GM12874 (cell line): ENCODE data around the gene PDE4D.

Source experiments
- TF ChIP-seq, protein P1 (sequence below): IDR thresholded peaks from 2 replicates; pipeline ENCODE4 v1.5.1; 2011; ENCODE audit warnings: low read depth, mild to moderate bottlenecking, control low read depth, low read length, moderate library complexity; ENCODE audit not compliant: insufficient read depth

PDE4D gene

DNA sequence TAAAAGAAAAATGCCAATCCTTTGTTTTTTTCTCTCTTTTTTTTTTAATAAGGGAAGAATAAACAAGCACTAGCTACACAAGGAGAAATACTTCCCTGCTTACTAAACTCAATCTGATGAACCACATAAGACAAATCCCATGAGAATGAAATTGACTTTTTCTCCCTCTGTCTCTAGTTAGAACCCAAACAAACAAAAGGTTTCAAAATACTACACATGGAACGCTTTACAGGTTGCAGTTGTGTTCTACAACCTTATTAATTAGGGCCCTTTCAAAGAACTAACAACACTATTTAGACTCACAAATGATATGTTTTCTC lies 124.5 kb downstream of the PDE4D start:
- TF ChIP-seq, protein P1, sequence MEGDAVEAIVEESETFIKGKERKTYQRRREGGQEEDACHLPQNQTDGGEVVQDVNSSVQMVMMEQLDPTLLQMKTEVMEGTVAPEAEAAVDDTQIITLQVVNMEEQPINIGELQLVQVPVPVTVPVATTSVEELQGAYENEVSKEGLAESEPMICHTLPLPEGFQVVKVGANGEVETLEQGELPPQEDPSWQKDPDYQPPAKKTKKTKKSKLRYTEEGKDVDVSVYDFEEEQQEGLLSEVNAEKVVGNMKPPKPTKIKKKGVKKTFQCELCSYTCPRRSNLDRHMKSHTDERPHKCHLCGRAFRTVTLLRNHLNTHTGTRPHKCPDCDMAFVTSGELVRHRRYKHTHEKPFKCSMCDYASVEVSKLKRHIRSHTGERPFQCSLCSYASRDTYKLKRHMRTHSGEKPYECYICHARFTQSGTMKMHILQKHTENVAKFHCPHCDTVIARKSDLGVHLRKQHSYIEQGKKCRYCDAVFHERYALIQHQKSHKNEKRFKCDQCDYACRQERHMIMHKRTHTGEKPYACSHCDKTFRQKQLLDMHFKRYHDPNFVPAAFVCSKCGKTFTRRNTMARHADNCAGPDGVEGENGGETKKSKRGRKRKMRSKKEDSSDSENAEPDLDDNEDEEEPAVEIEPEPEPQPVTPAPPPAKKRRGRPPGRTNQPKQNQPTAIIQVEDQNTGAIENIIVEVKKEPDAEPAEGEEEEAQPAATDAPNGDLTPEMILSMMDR, result no peak

DNA sequence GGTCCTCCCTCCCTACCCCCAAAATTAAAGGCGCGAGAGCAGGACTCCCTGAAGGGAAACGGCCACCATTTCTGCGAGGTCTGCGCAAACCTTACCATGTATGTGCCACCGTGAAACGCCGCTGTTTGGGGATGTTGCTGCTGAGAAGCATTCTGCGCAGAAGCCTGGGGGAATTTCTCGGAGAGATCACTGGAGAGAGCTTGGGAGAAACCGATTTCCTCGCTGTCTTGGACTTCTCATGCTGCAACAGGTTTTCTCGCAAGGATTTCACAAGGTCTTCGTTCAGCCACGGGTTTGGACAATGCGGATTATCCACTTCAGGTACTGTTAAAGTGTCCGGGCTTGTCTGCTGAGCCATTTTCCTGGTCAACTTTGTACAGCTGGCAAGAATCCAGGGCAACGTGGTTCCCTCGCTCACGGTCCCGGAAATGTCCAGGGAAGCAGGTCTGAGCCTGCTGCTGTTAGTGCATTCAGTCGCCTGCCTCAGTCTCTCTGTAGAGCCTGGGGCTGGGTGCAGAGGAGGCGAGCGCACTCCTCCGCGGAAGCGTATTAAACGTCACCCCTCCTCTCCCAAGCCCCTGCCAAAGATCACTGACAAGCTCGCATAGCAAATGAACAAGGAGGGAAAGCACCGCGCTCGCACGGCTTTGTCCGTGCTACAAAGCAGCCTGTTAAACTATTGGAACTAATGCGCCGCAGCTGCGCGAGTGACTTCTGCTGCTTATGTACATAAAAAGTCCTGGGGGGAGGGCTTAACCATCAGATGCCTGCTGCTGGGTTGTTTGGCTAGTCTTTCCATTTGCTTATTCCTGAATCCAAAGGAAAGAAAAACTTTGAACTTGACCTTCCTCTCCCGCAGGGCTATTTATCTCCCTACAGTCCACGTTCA lies 125.1 kb downstream of the PDE4D start:
- TF ChIP-seq, protein P1, result no peak

DNA sequence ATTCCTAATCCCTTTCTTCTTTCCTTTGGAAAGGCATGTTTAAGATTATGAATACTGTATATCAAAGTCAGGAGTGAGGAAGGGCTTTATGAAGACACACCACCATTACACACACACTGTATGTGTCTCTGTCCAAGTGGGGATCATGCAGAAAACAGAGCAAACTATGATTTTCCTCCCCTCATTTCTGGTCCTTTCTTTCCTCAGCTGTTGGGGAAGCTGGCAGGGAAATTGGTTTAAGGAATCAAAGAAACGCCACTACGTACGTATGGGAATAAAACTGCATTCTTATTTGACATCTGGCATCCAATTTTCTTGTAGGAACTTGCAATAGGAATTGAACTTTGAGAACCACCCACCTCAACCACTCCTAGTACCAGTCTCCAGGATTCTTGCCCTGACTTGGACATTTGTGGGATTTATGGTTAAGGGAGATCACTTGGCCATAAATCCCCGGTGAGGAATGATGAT lies 125.8 kb downstream of the PDE4D start:
- TF ChIP-seq, protein P1, result no peak

DNA sequence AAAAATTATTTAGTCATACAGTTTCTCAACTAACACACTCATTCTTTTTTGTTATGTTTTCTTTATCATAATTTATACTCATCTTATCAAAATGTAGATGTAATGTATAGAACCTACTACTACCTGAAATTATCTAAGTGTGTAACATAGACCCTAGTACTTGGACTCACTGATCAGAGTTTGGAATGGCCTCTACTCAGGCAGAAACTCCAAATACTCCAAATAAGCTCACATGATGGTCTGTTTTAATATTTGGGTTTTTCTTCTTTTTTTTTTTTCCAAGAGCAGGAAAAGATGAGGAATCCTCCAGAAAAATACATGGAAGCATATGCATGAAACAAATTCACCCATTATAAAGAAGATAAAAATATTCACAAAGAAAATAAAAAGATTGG lies 126.3 kb downstream of the PDE4D start:
- TF ChIP-seq, protein P1, result no peak

DNA sequence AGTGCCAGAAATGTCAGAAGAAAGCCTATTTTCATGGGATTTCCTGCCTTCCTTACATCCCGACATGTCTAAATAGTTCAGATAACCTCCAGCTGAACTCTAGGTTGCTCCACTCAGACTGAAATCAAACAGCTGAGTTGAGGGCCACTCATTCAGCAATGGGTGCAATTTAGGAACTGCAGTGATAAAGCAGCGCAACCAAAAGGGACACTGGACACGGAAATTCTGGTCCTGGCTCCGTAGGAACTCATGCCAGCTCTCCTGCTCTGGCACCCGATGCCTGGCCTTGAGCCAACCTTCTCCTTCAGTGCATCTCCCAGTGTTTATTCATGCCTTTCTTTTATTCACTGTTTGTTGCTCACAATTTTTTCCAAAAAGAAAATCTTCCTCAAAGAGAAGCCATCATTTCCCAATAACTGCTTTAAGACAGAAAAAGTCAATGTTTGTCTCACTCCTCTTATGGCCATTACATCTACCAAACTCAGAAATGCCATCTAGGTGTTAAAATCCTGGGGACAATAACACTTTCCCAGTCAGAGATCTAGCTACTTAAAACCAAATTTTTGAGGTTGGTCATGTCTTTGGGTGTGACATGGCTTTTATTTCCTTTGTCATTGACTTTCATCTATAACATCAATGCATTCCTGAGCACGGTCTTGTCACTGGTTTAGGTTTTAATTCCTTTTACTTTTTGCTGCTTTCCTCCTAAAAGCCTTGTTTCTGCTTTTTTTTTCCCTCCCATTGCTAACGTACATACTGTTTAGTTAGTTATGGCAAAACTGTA lies 126.9 kb downstream of the PDE4D start:
- TF ChIP-seq, protein P1, result no peak

DNA sequence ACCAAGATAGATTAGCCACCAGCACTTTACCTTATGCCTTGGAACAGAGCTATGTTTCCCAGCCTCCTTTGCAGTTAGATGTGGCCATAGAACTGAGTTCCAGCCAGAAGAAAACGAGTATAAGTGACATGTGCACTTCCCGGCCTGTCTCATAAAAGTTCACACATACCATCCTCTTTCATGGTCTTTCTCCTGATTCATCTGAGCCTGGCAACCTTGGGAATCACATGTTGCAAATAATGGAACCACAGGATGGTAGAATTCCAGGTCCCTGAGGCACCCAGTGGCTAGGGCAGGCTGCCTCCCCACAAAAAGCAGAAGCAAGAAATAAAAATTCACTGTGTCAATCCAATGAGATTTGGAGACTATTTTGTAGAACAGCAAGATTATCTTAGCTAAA lies 128.1 kb downstream of the PDE4D start:
- TF ChIP-seq, protein P1, result no peak

DNA sequence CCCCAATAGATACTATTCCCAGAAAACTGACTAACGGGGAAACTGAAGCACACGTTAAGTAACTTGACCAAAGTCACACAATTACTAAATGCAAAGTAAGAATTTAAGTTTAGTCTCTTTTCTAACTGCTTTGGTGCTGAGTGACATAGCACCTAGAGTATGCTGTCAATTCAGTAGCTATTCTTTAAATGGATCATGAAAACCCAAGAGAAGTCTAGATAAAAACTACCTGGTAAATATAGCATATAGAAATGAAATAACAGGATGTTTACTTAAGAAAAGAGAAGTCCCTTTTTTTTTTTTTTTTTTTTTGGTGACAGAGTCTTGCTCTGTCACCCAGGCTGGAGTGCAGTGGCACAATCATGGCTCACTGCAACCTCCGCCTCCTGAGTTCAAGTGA lies 129.2 kb downstream of the PDE4D start:
- TF ChIP-seq, protein P1, result no peak
